HG03064 (cell line): ENCODE data around the gene BCORL1.

ENCODE experiments used
- ATAC-seq: cut with Tn5 transposase; IDR thresholded peaks from one replicate; pipeline ENCODE4 v1.9.1; 2021; ENCODE audit warnings: low read depth; ENCODE audit not compliant: unreplicated experiment

Gene BCORL1

DNA sequence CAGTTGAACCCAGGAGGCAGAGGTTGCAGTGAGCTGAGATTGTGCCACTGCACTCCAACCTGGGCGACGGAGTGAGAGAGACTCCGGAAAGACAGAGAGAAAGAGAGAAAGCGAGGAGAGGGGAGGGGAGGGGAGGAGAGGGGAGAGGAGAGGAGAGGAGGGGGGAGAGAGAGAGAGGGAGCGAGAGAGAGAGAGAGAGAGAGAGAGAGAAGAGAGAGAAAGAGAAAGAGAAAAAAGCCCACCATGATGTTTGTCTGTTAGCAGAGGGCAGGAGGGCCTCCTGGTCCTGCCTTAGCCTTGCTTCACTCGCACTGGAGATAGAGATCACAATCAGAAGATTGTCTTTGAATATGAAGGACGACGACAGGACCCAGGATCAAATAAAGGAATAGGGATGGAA, 18.7 kb upstream of the BCORL1 start:
- no peak for ATAC-seq

DNA sequence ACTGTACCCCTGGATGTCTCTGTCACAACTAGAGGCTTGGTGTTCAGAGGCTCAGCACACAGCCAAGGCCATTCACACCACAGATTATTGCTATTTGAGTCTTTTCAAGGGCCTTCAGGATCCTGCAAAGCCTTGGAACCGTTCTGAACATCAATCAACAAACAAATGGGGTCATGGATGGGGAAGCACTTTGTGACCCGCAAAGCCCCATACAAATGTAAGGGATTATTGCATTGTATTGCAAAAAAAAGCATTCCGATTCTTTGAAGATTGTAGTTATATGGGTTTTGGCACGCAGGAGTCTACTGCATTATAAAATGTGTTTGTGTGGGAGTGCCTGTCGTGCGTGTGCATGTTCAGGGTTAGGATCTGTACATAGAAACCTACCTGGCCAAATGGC, 17.3 kb upstream of the BCORL1 start:
- ATAC-seq = no peak

DNA sequence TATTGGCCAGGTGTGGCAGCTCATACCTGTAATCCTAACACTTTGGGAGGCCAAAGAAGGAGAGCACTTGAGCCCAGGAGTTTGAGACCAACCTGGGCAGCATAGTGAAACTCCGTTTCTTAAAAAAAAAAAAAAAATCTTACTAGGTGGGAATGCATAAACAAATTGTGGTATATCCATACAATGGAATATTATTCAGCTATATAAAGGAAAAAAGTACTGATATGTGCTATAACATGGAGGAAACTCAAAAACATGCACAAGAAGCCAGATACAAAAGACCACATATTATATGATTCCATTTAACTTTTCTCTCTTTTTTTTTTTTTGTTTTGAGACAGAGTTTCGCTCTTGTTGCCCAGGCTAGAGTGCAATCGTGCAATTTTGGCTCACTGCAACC, 13.5 kb upstream of the BCORL1 start:
- no peak for ATAC-seq

DNA sequence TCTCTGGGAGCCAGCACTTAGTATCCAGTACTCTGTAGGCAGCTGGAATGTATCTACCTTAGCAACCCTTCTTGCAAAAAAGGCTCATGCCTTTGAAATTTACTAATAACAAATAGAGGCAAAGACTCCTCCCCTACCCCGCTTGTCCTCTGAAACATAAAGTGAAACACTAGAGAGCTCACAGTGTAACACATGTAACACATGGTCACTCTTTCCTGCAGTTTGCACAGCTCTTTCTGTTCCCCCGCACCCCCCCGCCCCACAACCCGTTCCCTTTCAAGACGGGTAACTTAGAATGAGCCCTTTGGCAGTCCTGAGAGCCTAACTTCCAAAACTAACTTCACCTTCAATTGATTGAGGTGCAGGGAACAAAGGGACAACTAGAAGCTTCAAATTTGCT, 6.0 kb upstream of the BCORL1 start:
- no peak for ATAC-seq

DNA sequence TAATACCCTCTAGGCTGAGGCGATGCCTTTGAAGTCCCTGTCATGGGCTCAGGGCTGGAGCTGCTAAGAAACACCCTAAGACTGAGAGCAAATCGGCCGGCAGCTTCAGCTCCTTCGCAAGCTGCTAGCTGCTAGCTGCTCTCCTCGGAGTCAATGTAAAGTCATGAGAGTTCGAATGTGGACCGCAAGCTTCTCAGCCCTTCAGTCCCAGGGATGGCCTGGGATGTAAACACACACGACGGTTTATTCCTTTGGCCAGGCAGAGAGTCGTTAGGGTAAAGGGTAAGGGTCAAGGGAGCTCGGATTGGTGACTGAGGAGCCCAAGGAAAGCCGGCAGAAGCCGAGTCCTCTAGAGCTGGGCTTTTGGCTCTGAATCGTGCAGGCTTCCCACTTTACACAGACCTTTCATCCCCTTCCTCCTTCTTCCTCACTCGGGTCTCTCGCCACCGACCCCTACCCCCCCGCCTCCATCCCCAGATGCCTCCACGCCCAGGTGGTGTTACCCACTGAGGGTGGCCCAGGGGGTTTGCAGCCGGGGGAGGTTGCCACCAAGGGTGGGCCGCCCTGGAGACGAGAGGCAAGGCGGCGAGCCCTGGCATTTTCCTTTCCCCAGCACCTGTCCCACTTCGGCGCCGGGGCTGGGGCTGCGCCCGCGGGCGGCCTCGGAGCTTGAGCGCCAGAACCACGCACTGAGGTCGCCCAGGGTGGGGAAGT, 3.1 kb upstream of the BCORL1 start:
- ATAC-seq = no peak

DNA sequence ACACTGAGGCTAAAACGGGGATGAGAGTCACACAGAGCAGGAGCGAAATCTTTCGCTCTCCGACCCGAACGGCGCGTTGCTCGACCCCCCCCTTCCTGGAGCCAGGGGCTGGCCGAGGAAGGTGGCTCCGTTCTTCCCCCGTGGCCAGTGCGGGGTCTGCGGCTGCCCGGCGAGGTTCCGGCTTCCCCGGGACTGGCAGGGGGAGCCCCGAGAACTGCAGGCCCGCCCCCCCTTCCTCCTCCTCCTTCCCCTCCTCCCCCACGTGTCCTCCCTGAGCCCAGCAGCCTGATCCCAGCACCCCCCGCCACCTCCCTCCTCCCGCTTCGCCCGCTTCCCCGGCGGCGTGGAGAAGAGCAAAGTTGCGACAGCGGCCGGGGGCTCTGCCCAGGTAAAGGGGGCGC, 2.4 kb upstream of the BCORL1 start:
- no peak for ATAC-seq

DNA sequence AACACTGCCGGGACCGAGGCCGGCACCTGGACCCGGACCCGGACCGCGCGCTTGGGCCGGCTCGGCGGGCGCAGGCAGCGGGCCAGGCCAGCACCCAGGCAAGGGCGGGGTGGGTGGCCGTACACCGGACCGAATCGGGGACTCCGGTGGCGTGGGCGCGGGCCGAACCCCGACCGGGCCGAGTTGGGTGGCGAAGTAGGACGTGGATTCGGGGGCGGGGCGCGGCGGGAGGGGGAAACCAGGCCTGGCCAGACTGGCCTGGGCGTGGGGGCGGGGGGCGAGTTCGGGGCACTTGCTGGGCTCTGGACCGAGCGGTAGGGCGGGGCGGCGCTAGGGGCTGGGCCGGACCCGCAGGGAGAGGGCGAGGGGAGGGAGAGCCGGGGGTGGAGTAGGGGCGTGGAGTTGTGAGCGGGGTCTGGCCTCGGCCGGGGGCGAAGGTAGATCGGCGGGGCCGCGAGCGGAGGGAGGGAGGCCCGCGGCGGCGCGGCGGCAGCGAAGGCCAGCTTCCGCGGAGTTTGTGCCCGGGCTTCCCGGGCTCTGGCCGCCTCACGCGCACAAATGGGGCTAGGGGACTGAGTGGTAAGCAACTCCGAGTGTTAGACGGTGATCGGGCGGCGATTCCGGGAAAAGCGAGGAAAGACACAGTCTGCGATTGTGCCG, 1.8 kb upstream of the BCORL1 start:
- ATAC-seq = no peak

DNA sequence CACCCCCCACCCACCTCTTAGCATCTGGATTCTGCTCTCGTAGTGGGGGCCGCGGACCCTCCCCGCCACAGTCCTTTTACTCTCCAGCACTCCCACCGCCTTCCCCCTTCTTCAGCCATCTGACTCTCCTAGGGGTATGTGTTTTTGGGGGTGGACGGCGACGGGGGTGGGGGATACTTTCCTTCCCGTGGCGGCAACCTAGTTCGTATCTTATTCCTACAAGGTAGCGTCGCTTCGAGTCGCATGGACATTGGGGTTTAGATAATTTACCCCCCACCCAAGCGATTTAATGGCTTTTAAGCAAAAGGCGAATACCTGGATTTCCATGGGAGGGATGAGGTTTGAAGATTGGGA, 1.3 kb upstream of the BCORL1 start:
- no peak for ATAC-seq

DNA sequence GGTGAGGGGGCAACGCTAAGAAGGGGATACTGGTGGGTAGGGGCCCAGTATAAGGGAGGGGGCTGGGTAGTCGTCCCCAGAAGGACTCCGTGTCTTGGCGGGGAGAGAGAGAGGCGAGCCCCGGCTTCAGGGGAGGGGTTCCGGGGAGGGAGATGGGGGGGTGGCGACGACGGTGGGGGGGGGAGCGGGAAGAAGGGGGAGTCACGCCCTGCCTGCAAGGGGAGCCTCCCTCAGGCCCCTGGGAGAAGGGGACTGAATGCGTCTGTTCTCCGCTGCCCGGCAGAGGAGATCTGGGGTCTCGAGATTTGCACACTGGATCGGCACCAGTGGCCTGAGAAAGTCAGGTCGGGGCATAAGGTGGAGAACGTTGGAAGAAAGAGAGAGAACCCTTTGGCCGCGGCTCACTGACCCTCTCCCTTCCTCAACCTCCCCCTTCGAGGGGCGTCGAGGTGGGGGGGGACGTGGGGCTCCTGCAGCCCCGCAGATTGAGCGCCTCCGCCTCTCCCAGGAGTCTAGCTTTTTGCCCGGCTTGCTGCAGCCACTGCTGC, 609 bp upstream of the BCORL1 start:
- no peak for ATAC-seq

DNA sequence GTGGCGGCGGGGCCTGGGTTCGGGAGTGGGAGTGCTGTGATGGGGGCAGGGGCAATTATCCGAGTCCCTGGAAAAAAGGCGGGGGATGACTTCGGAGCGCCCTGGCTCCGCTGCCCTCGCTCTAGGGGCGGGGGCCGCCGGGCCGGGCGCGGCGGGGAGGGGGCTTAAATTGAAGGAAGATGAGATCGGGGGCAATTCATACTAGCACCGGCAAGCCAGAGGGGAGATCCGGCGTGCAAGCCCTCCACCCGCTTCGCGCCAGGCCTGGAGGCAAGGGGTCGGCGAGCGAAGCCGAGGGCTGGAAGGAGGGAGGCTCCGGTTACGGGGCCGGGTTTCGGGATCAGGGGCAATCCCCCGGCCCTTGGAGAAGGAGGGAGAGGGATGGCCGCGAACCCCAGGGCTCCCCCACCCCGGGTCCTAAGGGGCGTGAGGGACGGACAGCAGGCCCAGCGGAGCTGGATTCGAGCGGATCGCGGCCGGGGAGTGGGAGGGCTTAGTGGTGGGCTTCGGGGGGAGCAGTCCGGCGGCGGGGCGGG, 1.2 kb downstream of the BCORL1 start:
- ATAC-seq = no peak

DNA sequence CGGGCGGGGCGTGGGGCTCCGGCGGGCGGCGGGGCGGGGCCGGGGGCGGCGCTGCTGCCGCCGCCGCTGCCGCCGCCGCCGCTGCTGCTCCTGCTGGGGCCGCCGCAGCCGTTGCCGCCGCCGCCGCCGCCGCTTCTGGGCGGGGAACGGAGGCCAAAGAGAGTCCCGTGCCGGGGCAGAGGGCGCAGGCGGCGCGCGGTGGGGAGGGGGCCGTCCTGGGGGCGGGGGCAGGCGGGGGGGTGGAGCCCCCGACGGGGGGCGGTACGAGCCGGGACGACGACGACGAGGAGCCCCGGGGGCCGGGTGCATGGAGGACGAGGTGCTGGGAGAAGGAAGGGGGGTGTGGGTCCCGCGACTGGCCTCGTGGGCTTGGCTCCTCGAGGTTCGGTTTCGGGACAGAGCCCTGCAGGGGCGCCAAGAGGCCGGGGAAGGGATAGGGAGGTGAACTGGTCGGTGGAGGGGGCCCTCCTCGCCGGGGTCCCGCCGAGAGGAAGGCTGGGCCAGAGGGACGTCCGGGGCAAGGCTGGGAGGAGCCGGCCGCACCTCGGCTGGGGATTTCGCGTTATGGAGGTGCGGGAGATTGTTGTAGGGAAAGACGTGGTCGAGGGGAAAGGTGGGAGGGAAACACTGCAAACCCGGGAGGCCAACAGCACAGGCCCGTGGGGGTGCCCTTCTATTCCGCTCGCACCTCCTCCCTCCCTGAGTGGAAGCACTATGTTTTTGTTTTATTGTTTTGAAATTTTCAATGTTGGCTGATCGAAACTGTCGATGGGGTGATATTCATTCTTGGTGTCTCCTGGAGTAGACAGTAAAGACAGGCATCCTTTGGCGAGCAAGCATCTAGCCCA, 1.9 kb downstream of the BCORL1 start:
- no peak for ATAC-seq

DNA sequence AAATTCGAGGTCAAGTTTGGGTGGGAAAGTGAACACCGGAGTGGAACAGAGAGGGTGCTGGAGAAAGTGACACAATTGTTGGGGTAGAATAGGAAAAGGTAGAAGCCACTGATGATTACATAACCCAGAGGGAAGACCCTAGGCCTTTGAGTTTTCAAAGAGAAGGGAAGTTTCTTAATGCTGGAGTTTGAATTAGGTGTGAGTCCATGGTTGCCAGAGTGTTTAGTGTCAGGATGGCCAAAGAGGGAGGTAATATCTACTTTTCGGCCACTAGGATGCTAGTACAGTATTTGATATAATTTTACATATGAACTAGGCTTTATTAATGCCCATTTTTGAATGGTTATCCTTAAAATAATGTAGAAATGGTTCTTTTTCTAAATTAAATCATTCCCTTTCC, 5.4 kb downstream of the BCORL1 start:
- ATAC-seq = no peak

DNA sequence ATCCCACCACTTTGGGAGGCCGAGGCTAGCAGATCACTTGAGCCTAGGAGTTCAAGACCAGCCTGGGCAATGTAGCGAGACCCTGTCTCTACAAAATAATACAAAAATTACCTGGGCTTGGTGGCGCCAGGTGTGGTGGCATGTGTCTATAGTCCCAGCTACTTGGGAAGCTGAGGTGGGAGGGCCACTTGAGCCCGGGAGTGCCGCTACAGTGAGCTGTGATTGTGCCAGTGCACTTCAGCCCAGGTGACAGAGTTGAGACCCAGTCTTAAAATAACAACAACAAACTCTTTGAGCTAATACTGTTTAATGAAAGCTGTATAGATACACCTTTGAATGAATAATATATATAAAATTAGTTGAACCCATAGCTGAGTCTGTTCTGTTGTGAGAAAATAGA, 9.7 kb downstream of the BCORL1 start:
- no peak for ATAC-seq

DNA sequence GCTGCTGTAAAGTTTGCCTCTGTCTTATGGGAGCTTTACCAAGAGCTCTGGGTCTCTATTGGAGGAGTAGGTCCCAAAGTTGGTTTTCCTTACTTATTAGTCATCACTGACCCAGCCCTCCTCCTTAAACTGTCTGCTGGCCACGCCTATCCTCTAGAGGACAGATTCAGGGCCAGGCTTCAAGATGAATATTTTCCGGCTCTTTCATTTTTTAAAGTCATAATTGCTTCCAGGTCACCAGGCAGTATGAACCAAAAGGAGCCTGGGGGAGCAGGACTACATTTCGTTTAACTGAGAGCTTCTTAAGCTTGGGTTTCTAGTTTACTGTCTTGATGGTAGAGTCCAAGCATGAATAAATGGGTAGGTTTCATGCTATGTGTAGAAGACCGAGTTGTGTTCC, 13.7 kb downstream of the BCORL1 start:
- no peak for ATAC-seq

DNA sequence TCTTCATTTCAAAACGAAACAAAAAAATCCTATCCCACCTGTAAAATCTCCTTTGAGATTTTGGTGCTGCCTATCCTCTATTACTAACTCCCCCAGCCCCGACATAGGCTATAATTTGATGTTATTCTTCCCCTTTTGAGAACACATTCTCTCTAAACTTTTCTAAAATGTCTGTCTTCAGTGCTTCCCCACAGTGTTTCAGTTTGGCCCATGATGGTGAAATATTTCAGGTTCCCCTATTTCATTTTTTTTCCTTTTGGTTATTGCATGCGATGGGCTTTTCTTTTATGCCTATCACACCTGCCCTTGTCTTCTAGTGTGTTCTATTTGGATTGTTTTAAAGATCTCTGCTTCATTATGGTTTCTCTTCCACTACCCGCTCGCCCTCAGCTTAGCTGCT, 14.7 kb downstream of the BCORL1 start:
- no peak for ATAC-seq

DNA sequence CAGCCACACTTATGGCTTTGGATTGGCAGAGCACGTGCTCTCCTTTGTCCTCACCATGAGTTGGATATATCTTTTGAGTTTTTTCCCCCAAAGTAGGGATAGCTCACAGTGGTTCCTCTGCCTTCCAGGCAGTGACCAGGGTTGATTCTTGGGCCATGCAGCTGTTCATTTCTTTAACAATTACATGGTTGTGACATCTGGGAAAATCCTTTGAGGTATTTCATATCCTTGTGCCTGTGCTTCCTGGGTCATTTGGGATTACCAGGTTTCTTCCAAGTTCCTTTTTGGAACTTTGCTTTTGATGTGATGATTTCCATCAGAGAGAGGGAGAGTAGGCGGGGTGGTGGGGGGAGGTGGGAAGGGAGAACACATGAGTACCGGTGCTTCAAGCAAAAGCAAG, 15.6 kb downstream of the BCORL1 start:
- no peak for ATAC-seq

DNA sequence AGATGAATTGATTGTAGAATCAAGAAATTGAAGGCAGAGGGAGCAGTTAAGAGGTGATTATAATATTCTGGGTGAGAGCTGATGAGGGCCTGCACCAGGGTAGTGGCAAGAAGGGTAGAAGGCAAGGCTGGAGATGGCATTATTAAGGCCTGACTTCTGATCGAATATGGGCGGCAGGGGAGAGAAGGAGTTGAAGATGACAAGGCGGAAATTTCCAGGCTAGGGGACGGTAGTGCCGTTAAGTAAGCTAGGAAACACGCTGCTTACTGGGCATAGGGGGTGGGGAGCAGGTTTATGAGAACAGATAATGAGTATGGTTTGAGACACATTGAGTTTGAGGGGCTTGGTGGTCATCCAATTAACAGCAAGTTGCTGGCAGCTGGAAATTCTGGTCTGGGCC, 19.5 kb downstream of the BCORL1 start:
- no peak for ATAC-seq

DNA sequence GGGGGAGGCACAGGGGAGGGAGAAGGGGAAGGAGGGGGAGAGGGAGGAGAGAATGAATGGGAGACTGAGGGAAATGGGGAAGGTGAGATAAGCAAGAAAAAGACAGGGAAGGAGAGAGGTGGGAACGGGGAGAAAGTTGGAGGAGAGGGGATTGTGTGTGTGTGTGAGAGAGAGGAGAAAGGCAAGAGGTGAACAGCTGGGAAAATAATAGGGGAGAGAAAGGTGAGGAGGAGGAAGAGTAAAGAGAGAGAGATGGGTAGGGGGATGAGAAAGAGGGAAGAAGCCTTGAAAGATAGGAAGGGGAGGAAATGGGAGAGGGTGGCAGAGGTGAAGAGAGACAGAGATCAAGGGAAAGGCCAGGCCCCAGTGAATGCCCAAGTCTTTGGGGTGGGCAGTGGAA, 20.1 kb downstream of the BCORL1 start:
- no peak for ATAC-seq

DNA sequence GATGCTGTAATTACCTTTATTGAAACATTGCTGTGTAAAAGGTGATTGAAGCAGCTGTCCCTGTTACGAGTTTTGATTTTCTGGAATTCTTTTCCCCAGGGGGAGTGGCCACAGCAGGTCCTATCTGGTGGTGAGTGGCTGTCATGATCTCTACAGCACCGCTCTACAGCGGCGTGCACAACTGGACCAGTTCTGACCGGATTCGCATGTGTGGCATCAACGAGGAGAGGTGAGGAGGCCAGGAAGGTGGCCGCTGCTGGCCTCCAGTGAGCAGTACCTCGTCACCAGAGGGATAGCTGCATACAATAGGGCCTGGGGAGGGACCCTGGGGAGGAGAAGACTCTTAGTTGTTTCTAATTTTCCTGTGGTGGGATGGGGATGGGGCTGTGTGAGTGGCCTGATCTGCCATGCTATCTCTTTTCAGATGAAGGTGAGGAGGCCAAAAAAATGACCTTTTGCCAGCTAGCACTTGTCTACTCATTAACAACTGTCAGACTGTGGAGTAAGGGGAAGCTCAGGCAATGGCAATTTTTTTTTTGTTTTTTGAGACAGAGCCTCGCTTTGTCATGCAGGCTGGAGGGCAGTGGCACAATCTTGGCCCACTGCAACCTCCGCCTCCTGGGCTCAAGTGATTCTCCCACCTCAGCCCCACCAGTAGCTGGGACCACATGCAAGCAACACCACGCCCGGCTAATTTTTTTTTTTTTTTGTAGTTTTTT, 22.8 kb downstream of the BCORL1 start:
- ATAC-seq = no peak

DNA sequence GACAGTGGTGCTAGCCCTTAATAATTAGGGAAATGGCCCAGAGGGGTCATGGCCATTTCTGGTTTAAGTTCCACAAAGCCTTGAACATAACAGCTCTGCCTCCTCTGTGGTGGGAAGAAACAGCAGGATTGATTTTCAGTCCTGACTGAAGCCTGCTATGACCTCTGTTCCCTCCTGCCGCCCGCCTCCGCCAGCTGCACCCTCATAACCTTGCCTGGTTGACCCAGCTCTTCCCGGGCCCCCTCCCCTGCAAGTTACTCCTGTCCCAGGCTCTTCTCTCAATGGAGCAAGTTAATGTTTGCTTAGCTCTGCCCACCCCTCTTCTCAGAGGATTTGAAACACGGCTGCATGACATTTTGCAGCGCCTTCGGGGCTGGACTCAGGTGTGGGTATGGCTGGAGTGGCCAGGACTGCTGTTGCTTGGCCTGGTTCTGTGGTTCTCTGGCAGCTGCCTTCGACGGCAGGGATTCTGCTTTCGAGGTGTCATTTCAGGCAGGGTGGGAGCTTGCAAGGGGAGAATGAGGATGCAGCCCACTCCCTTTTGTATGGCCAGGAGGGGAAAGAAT, 27.3 kb downstream of the BCORL1 start:
- no peak for ATAC-seq
